BJ (cell line): ENCODE data around the gene SLC25A26. TPM values are rescaled to one million over a fixed set of nuclear protein-coding genes. Genes with fewer than 3 reads are reported as not detected.

Experiments used
- CTCF ChIA-PET: fragments of 350-600 bp; formaldehyde crosslinking; extraction: SDS; loops from one replicate; lab custom pipeline; 2021; ENCODE audit warnings: antibody characterized with exemption, inconsistent platforms; lab: Yijun Ruan, JAX
- POLR2A ChIA-PET: fragments of 300-600 bp; sonication (Branson Sonifier 250); formaldehyde crosslinking; extraction: SDS; loops from one replicate; lab custom pipeline; 2021; ENCODE audit warnings: antibody characterized with exemption; lab: Charles Lee
- DNase-seq: peaks from one replicate; pipeline ENCODE4 v3.0.0-alpha.2; 2011; ENCODE audit warnings: low read depth
- H3K27me3 ChIP-seq: 2 replicates; pipeline ENCODE4 v1.6.0; 2011; ENCODE audit warnings: low read length; ENCODE audit not compliant: control insufficient read depth, insufficient read depth
- H3K36me3 ChIP-seq: 2 replicates; pipeline ENCODE4 v1.5.1; 2011; ENCODE audit warnings: low read length; ENCODE audit not compliant: control insufficient read depth, insufficient read depth
- H3K4me3 ChIP-seq: 2 replicates; pipeline ENCODE4 v1.5.1; 2011; ENCODE audit warnings: low read depth, mild to moderate bottlenecking, control low read depth, low read length
- polyA plus RNA-seq: library from polyadenylated mRNA; depleted of rRNA; stranded (reverse); fragments of >200 nt; gene quantifications from 2 replicates; pipeline ENCODE4 v1.2.3, GENCODE V29; 2011
- TF ChIP-seq, protein P1 (sequence below): IDR thresholded peaks from 2 replicates; pipeline ENCODE4 v1.5.1; 2011; ENCODE audit warnings: low read depth, mild to moderate bottlenecking, control low read depth, inconsistent platforms, low read length, moderate library complexity; ENCODE audit not compliant: insufficient read depth

The SLC25A26 gene
- polyA plus RNA-seq, 1 experiment: 29.5 TPM

DNA sequence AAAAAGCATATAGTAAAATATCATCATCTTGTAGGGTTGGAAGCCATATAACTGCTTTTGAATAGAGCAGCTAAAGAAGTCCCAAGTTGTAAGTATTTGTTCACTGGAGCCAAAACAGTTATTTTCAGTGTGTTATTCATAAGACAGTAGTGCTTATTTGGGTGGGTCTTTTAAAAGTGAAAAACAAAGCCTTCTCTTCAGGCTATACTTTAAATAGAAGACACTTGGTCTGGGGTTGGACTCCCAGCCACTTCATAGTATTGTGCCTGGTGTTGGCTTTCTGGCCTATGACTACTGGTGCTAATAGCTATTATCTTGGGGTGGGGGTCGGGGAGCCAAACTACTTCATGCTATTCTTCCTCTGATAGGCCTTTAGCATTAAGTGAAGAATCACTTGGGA, 135.2 kb downstream of the SLC25A26 start:
- ChIA-PET POLR2A (no interaction called here), CTCF (interaction anchor here (0.9 kb wide), 1 partner anchor 10 kb away, joined by 3 read pairs; no protein-coding TSS in a partner anchor)
- no peaks in the 10 kb centered on the region for H3K27me3 ChIP-seq
- no peak overlapping the region for H3K4me3 ChIP-seq
- no peak for DNase-seq
- H3K36me3 ChIP-seq: no peaks in the 10 kb centered on the region
- TF ChIP-seq, protein P1, sequence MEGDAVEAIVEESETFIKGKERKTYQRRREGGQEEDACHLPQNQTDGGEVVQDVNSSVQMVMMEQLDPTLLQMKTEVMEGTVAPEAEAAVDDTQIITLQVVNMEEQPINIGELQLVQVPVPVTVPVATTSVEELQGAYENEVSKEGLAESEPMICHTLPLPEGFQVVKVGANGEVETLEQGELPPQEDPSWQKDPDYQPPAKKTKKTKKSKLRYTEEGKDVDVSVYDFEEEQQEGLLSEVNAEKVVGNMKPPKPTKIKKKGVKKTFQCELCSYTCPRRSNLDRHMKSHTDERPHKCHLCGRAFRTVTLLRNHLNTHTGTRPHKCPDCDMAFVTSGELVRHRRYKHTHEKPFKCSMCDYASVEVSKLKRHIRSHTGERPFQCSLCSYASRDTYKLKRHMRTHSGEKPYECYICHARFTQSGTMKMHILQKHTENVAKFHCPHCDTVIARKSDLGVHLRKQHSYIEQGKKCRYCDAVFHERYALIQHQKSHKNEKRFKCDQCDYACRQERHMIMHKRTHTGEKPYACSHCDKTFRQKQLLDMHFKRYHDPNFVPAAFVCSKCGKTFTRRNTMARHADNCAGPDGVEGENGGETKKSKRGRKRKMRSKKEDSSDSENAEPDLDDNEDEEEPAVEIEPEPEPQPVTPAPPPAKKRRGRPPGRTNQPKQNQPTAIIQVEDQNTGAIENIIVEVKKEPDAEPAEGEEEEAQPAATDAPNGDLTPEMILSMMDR: no peak

DNA sequence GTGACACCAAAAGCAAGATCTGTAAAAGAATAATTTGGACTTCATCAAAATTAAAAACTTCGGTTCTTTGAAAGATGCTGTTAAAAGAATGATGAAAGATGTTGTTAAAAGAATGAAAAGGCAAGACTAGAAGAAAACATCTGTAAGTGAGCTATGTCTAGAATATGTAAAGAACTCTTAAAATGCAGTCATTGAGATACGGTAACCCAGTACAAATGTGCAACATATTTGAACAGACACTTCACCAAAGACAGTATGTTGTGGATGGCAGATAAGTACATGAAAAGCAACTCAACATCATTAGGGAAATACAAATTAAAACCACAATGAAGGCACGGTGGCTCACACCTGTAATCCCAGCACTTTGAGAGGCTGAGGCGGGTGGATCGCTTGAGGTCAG, 140.6 kb downstream of the SLC25A26 start:
- ChIA-PET CTCF (no interaction called here), POLR2A (interaction anchor here (0.5 kb wide), 1 partner anchor 105 kb away, joined by 3 read pairs; no protein-coding TSS in a partner anchor)
- Histone ChIP-seq H3K27me3 (no peaks in the 10 kb centered on the region), H3K36me3 (no peaks in the 10 kb centered on the region), H3K4me3 (no peak overlapping the region)
- TF ChIP-seq, protein P1: no peak
- DNase-seq: no peak

DNA sequence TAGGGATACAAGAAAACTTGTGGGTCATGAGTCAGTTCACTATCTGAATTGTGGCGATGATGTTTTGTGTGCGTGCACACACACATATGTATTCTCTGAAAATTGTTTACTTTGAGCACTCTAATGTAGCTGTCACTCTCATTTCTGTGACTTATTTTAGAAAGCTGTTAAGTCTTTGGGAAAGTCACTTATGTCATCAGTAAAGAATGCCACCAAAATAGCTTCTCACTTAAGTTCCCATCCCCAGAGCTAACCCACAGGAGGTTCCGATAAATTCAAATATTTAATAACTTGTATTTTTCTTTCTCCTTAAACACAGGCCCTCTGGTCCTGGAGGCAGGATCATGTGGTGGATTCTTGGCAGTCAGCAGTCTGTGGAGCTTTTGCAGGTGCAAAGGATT, 141.7 kb downstream of the SLC25A26 start:
- CTCF ChIA-PET: interaction anchor here (1.0 kb wide), 1 partner anchor 15 kb away, joined by 3 read pairs; no protein-coding TSS in a partner anchor
- no peak overlapping the region for H3K4me3 ChIP-seq

DNA sequence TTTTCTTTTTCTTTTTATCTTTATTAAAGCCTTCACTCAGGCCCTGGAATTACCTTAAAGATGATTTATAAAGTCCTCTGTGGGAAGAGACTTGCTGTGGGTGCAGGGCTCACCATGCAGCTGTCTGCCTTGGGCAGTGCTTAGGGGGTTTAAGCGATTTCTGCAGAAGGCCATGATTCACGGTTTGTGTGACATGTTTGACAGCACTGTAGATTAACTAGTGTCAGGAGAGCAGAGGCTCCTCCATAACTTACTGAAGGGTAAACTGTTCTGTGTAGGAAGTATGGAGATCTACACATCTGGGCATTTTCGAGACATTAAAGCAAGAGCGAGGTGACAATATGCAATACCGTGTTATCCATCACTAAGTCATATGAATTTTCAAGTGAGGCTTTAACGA, 142.3 kb downstream of the SLC25A26 start:
- ChIA-PET CTCF (interaction anchor here (1.0 kb wide), 1 partner anchor 15 kb away, joined by 3 read pairs; no protein-coding TSS in a partner anchor), POLR2A (no interaction called here)
- no peak for DNase-seq
- TF ChIP-seq, protein P1: no peak
- Histone ChIP-seq H3K27me3 (no peaks in the 10 kb centered on the region), H3K4me3 (no peak overlapping the region), H3K36me3 (no peaks in the 10 kb centered on the region)

More for the DNA sequence above, 141.7 kb downstream of the SLC25A26 start:
- POLR2A ChIA-PET: no interaction called here
- TF ChIP-seq, protein P1: no peak
- H3K27me3 ChIP-seq: no peaks in the 10 kb centered on the region
- no peaks in the 10 kb centered on the region for H3K36me3 ChIP-seq
- DNase-seq: peak; percentile 50

DNA sequence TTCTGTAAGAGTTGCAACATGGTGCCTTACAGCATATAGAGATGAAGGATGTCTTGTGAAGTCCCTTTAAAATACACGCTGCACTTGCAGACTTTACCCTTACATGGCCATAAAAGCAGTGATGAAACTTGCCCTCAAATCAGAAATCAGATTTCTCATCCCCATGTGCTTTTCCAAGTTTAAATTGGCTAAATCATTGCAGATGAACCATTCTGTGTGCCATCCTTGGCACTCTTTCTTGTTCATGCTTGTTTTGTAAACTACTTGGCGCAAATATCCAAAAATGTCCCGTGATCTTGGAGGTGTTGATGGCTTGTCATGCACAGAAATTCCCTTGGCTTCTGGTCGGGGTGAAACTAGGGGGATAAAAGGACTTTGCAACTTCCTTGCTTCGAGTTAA, 144.3 kb downstream of the SLC25A26 start:
- ChIA-PET POLR2A (no interaction called here), CTCF (no interaction called here)

More for the DNA sequence above, 144.3 kb downstream of the SLC25A26 start:
- H3K36me3 ChIP-seq: no peaks in the 10 kb centered on the region
- H3K27me3 ChIP-seq: no peaks in the 10 kb centered on the region
- DNase-seq: no peak
- TF ChIP-seq, protein P1: no peak
- no peak overlapping the region for H3K4me3 ChIP-seq
